22Rv1 (cell line): Measurements from ENCODE around the gene UTF1.

ENCODE experiments used
- CTCF ChIP-seq: fragments of 450-650 bp; IDR thresholded peaks from 2 replicates; pipeline ENCODE4 v1.5.1; 2017; ENCODE audit warnings: mild to moderate bottlenecking
- ZFX ChIP-seq: fragments of 450-650 bp; IDR thresholded peaks from 2 replicates; pipeline ENCODE4 v1.6.1; 2017; ENCODE audit warnings: antibody characterized with exemption, borderline replicate concordance

- no peak for TF ChIP-seq CTCF
- no peak for TF ChIP-seq ZFX
Observed at GRCh38 chr10:133203652-133204195, 26.3 kb upstream of the UTF1 start.
